ENCODE data around the gene HTRA3. TPM values are rescaled to one million over a fixed set of nuclear protein-coding genes. Genes with fewer than 3 reads are reported as not detected.

Gene HTRA3
- total RNA-seq, 2 donors from 2014 or later, result 3.2 to 4.6 TPM

GRCh38 chr4:8270418-8270771 lies 841 bp downstream of the HTRA3 start:
- Histone ChIP-seq H3K36me3 (ENCODE audit: control insufficient read depth, insufficient read depth, low read length) (no peaks in the 10 kb centered on the region), H3K9me3 (ENCODE audit: control insufficient read depth, low read length) (no peaks in the 10 kb centered on the region), H3K27ac (ENCODE audit: low read depth, low read length) (no peak overlapping the region), H3K4me1 (ENCODE audit: control insufficient read depth, insufficient read depth, low read length) (no peaks in the 10 kb centered on the region), H3K4me3 (ENCODE audit: low read length) (no peak overlapping the region), H3K9ac (ENCODE audit: extremely low read depth, low read length, poor library complexity, severe bottlenecking) (no peak overlapping the region), H3K27me3 (ENCODE audit: control insufficient read depth, insufficient read depth, low read length, poor library complexity, severe bottlenecking) (peaks cover 33% of the 10 kb centered on the region)
- H3K9me3 Mint-ChIP-seq, result no peaks in the 10 kb centered on the region
- WGBS, 2 experiments (ENCODE audit: insufficient coverage in 1 of 2, insufficient read length in 1 of 2), result 68 to 72% methylated on average over 9 to 11 of the region's 11 CpGs
- peaks cover 33% of the 10 kb centered on the region for H3K27me3 Mint-ChIP-seq (ENCODE audit: insufficient read depth)
- peaks cover 4% of the 10 kb centered on the region for H3K4me1 Mint-ChIP-seq
- TF ChIP-seq CTCF (conservative IDR thresholded peaks at IDR 0.05), result no peak
- peak overlapping the region; percentile 40 for H3K4me3 Mint-ChIP-seq
- no peaks in the 10 kb centered on the region for H3K36me3 Mint-ChIP-seq (ENCODE audit: low read depth)
- DNase-seq, result no peak
- H3K27ac Mint-ChIP-seq, result no peak overlapping the region

- peaks cover 33% of the 10 kb centered on the region for H3K27me3 ChIP-seq (ENCODE audit: control insufficient read depth, insufficient read depth, low read length, poor library complexity, severe bottlenecking)
- no peaks in the 10 kb centered on the region for H3K4me1 ChIP-seq (ENCODE audit: control insufficient read depth, insufficient read depth, low read length)
- H3K9ac ChIP-seq (ENCODE audit: extremely low read depth, low read length, poor library complexity, severe bottlenecking), result no peak overlapping the region
- H3K27me3 Mint-ChIP-seq (ENCODE audit: insufficient read depth), result peaks cover 33% of the 10 kb centered on the region
- no peak for DNase-seq
- H3K36me3 ChIP-seq (ENCODE audit: control insufficient read depth, insufficient read depth, low read length), result no peaks in the 10 kb centered on the region
- no peaks in the 10 kb centered on the region for H3K9me3 Mint-ChIP-seq
- H3K9me3 ChIP-seq (ENCODE audit: control insufficient read depth, low read length), result no peaks in the 10 kb centered on the region
- H3K27ac ChIP-seq (ENCODE audit: low read depth, low read length), result no peak overlapping the region
- WGBS, 2 experiments (ENCODE audit: insufficient coverage in 1 of 2, insufficient read length in 1 of 2), result 88 to 94% methylated on average over 21 to 27 of the region's 27 CpGs
- H3K4me1 Mint-ChIP-seq, result peaks cover 4% of the 10 kb centered on the region
- H3K4me3 Mint-ChIP-seq, result no peak overlapping the region
- H3K4me3 ChIP-seq (ENCODE audit: low read length), result no peak overlapping the region
- H3K36me3 Mint-ChIP-seq (ENCODE audit: low read depth), result no peaks in the 10 kb centered on the region
- no peak overlapping the region for H3K27ac Mint-ChIP-seq
- TF ChIP-seq CTCF (conservative IDR thresholded peaks at IDR 0.05), result no peak
Measured at GRCh38 chr4:8270912-8271815, 1.6 kb downstream of the HTRA3 start.

- 92 to 95% methylated on average over 8 to 10 of the region's 10 CpGs for WGBS, 2 experiments (ENCODE audit: insufficient coverage in 1 of 2, insufficient read length in 1 of 2)
- no peak overlapping the region for H3K27ac Mint-ChIP-seq
- no peaks in the 10 kb centered on the region for H3K9me3 Mint-ChIP-seq
- TF ChIP-seq CTCF (conservative IDR thresholded peaks at IDR 0.05), result no peak
- peaks cover 3% of the 10 kb centered on the region for H3K4me1 Mint-ChIP-seq
- Histone ChIP-seq H3K4me1 (ENCODE audit: control insufficient read depth, insufficient read depth, low read length) (no peaks in the 10 kb centered on the region), H3K27ac (ENCODE audit: low read depth, low read length) (no peak overlapping the region), H3K27me3 (ENCODE audit: control insufficient read depth, insufficient read depth, low read length, poor library complexity, severe bottlenecking) (peaks cover 33% of the 10 kb centered on the region), H3K4me3 (ENCODE audit: low read length) (no peak overlapping the region), H3K36me3 (ENCODE audit: control insufficient read depth, insufficient read depth, low read length) (no peaks in the 10 kb centered on the region), H3K9me3 (ENCODE audit: control insufficient read depth, low read length) (no peaks in the 10 kb centered on the region), H3K9ac (ENCODE audit: extremely low read depth, low read length, poor library complexity, severe bottlenecking) (no peak overlapping the region)
- no peaks in the 10 kb centered on the region for H3K36me3 Mint-ChIP-seq (ENCODE audit: low read depth)
- no peak for DNase-seq
- H3K4me3 Mint-ChIP-seq, result no peak overlapping the region
- peaks cover 33% of the 10 kb centered on the region for H3K27me3 Mint-ChIP-seq (ENCODE audit: insufficient read depth)
Measured at GRCh38 chr4:8271821-8272220, 2.3 kb downstream of the HTRA3 start.
